ENCODE data around the gene GYS1. TPM values are rescaled to one million over a fixed set of nuclear protein-coding genes. Genes with fewer than 3 reads are reported as not detected.
"Not testable (repeated sequence)": the region's sequence is repeated elsewhere in the genome, so short reads cannot be mapped to it uniquely, and the experiment has no call there.

The GYS1 gene
- total RNA-seq, 1 donor from 2014 or later, result 55.8 TPM

DNA sequence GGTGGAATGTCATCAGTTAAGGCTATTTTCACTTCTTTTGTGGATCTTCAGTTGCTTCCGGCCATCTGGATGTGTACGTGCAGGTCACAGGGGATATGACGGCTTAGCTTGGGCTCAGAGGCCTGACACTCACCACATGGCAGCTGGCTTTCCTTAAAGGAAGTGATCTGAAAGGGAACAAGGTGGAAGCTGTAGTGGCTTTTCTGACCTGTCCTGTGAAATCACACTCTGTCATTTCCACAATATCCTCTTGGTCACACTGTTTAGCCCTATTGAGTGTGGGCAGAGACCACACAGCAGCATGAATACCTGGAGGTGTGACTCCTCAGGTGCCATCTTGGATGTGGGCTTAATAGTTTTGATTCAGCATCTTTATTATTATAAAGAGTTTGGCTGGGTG is 43.0 kb downstream of the GYS1 start:
- intact Hi-C loops (cut with micrococcal nuclease), result no loop called here

DNA sequence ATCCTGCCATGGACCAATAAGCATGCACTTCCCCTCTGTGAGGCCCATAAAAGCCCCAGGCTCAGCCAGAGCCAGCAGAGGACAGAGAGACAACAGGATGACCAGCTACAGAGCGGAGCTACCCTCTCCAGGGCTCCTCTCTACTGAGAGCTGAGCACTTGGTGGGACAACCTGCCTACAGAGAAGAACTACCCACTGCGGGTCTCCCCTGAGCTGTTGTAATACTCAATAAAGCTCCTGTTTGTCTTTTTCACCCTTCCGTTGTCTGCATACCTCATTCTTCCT is 45.9 kb downstream of the GYS1 start:
- intact Hi-C loops (cut with micrococcal nuclease), result no loop called here

DNA sequence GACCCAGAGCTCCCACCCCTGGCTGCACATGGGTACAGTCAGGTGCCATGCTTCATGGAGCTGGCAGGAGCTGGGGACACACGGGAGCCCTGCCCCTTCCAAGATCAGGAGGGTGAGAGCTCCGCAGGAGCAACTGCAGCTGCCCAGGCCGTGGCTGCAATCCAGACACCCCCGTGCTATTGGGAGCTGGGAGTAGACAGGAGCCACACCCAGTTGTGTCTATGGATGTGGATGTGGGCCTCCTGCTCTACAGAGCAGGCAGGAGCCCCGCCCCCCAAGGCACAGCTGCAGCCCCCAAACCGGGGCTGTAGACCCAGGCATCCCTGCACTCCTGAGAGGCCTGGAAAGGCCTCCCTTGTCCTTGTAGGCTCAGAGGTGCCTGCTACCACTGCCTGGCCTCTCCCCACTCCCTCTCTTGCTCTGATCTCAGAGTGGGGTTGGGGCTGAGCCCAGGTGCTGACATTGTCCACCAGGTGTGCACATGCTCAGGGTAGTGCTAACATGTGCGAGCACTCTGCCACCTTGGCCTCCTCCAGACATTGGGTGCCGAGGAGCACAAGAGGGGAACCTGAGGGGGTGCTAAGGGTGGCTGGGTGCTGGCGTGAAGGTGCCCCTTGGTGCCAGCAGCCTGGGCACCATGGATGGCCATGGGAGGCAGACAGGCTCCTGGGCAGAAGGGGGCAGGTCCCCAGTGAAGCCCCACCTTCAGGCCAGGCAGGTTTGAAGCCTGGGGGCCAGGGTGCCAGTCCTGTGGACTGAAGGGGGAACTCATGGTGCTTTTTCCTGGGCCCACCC is 46.4 kb downstream of the GYS1 start:
- intact Hi-C loops (cut with micrococcal nuclease), result no loop called here

DNA sequence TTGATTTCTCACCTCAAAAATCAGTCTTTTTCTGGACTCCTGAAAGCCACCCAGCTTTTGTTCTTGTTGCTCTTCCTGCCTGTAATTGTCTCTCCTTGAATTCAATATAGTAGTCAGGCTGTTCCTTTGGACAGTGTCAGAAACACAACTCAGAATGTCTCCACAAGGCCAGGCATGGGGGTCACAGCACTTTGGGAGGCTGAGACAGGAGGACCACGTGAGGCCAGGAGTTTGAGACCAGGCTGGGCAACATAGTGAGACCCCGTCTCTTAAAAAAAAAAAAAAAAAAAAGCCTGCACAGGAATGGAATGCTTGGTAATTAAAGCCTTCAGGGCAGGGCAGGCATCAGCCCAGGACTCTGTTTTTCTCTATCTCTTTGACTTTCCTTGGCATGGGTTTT is 47.3 kb downstream of the GYS1 start:
- intact Hi-C loops (cut with micrococcal nuclease), result no loop called here

DNA sequence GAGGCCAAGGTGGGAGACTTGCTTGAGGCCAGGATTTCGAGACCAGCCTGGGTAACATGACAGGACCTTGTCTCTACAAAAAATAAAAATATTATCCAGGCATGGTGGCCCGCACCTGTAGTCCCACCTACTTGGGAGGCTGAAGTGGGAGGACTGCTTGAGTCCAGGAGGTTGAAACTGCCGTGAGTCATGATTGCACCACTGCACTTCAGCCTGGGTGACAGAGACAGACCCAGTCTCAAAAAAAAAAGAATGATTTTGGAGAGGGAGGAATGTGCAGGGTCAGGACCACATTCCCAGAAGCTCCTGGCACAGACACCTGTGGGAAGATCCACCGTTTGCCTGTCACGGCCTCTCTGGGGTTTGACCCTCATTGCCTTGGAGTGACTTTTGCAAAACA is 47.7 kb downstream of the GYS1 start:
- intact Hi-C loops (cut with micrococcal nuclease), result no loop called here

DNA sequence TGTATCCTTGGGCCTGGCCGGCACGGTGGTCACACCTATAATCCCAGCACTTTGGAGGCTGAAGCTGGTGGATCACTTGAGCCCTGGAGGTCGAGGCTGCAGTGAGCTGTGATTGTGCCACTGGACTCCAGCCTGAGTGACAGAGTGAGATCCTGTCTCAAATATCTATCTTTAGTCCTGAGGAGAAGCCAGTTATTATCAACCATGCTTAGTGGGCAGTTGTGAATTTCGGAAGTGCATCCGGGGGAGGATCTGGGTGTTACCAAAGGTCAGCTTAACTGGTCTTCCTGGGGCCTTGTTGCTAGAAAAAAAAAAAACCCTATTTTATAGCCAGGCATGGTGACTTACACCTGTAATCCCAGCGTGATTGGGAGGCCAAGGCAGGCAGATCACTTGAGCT is 50.0 kb downstream of the GYS1 start:
- intact Hi-C loops (cut with micrococcal nuclease), result no loop called here

DNA sequence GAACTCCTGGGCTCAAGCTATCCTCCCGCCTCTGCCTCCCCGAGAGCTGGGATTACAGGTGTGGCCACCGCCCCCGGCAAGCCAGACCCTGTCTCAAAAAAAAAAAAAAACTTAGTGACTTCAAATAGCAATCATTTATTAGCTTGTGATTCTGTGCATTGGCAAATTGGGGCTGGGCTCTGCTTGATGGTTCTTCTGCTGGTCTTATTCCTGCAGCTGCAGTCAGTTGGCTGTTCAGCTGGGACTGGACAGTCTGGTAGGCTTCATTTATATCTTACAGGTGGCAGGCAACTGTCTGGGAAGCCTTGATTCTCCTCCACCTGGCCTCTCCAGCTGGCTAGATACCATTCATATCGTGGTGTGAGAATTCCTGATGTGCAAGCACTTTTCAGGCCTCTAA is 52.2 kb downstream of the GYS1 start:
- intact Hi-C loops (cut with micrococcal nuclease), result no loop called here

DNA sequence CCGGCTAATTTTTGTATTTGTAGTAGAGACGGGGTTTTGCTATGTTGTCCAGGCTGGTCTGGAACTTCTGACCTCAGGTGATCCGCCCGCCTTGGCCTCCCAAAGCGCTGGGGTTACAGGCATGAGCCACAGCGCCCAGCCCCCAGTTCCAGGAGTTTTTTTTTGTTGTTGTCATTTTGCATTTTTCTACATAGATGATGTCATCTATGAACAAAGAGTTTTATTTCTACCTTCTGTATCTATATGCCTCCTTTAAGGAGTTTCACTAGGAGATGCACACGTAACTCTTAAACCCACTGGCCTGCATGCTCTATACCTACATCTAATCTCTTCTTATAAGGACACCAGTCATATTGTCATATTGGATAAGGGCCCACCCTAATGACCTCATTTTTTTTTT is 54.9 kb downstream of the GYS1 start:
- intact Hi-C loops (cut with micrococcal nuclease), result no loop called here

DNA sequence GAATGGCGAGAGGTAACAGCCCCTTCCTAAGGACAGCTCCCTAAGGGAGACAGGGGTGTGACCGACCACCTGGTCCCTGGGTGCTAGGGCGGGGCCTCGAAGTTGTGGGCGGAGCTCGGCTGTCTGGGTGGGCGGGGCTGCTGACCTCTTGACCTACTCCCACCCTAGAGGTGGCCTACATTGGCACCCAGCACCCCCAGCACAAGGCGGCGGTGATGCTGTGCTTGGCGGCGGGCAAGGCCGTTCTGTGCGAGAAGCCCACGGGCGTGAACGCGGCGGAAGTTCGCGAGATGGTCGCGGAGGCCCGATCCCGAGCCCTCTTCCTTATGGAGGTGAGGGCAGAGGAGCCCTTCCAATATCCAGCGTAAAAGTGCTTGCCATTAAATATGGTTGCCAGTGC is 57.2 kb downstream of the GYS1 start:
- intact Hi-C loops (cut with micrococcal nuclease), result no loop called here

DNA sequence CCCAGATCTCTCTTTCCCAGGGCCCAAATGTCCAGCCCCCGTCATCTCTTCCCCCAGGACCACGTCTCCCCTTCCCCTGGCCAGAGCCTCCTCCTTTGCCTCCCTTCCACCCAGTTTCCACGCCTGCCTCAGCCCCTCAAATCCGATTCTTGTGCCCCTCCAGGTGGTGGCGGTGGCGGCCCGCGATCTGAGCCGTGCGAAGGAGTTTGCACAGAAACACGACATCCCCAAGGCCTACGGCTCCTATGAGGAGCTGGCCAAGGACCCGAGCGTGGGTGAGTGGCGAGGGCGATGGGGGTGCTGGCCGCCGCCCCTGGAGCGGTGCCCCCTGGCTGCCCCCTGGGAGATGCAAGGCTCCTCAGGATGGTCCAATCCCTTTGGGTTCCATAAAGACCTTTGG is 58.3 kb downstream of the GYS1 start:
- intact Hi-C loops (cut with micrococcal nuclease), result no loop called here

DNA sequence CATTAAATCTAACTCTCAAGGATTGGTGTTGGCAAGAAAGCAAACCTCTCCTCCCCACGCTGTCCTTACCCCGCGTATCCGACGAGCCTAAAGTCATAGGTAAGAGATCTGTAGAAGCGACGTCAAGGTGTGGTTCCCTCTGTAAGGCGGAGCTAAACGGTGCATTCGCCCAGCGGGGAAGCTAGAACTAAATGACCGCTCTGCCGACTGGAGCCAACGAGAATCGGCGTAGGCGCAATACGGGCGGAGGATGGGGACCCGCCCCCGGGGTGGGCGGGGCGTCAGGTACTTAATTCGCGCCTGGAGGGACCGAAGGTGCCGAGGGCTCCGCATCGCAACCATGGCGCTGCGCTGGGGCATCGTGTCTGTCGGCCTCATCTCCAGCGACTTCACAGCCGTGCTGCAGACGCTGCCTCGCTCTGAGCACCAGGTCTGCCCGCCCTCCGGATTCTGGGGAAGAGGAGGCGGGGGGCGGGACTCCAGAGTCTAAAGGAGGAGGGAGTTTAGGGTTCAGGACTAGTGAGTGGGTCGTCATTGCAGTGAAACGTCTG is 59.7 kb downstream of the GYS1 start, which contains the start of gene DHDH:
Gene DHDH, plus strand, starts transcription at position 318 of the 551 bp plus-strand sequence. Its CDS starts 23 bp downstream, at position 341.
- intact Hi-C loops (cut with micrococcal nuclease), result no loop called here

DNA sequence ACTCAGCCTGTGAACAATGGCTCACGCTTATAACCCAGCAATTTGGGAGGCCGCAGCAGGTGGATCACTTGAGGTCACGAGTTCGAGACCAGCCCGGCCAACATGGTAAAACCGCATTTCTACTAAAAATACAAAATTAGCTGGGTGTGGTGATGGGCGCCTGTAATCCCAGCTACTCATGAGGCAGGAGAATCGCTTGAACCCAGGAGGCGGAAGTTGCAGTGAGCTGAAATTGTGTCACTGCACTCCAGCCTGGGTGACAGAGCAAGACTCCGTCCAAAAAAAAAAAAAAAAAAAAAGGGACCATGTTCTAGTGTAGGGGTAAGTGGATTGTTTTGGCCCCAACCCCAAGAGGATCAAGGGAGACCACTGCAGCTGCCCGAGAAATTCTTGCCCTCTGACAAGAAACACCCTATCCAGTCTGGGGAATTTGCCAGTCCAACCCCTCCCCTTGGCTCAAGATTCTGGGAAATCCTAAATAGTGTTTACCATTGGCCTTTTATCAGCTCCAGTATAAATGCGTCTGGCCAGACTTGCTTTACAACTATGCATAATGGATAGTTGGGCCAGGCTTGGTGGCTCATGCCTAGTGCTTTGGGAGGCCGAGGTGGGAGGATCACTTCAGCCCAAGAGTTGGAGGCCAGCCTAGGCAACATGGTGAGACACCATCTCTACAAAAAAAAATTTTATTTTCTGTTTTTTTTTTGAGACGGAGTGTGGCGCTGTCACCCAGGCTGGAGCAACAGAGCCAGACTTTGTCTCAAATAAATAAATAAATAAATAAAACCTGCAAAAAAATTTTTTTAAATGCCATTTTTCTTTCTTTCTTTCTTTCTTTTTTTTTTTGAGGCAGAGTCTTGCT is 64.7 kb downstream of the GYS1 start:
- intact Hi-C loops (cut with micrococcal nuclease), result loop anchor here (1.0 kb wide), 1 partner anchor 23 kb away; no protein-coding TSS in a partner anchor

DNA sequence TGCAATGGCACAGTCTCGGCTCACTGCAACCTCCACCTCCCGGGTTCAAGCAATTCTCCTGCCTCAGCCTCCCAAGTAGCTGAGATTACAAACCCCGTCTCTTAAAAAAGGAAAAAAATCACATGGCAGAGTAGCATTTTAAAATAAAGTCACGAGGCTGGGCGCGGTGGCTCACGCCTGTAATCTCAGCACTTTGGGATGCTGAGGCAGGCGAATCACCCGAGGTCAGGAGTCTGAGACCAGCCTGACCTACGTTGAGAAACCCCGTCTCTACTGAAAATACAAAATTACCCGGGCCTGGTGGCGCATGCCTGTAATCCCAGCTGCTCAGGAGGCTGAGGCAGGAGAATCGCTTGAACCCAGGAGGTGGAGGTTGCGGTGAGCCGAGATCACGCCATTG is 65.4 kb downstream of the GYS1 start:
- intact Hi-C loops (cut with micrococcal nuclease), result loop anchor here (1.0 kb wide), 1 partner anchor 24 kb away; no protein-coding TSS in a partner anchor

DNA sequence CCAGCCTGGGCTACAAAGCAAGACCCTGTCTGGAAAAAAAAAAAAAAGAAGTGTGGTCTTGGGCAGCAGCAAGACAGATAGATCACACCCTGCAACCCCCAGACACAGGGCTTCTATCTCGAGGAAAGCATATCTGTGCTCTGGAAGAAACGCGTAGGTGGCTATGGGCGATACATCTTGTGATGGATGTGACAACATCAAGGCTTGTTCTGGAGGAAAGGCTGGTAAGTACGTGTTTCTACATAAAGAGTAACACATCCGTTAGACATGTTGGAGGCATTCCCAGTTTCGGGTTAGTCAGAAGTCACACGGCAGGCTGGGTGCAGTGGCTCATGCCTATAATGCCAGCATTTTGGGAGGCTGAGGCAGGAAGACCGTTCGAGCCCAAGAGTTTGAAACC is 66.2 kb downstream of the GYS1 start:
- intact Hi-C loops (cut with micrococcal nuclease), result no loop called here

DNA sequence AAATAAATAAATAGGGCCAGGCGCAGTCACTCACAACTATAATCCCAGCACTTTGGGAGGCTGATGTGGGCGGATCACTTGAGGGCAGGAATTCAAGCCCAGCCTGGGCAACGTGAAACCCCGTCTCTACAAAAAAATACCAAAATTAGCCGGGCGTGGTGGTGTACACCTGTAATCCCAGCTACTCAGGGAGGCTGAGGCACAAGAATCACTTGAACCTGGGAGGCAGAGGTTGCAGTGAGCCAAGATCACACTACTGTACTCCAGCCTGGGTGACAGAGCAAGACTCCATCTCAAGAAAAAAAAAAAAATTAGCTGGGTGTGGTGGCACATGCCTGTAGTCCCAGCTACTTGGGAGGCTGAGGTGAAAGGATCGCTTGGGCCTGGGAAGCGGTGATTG is 67.2 kb downstream of the GYS1 start:
- intact Hi-C loops (cut with micrococcal nuclease), result not testable (repeated sequence)

DNA sequence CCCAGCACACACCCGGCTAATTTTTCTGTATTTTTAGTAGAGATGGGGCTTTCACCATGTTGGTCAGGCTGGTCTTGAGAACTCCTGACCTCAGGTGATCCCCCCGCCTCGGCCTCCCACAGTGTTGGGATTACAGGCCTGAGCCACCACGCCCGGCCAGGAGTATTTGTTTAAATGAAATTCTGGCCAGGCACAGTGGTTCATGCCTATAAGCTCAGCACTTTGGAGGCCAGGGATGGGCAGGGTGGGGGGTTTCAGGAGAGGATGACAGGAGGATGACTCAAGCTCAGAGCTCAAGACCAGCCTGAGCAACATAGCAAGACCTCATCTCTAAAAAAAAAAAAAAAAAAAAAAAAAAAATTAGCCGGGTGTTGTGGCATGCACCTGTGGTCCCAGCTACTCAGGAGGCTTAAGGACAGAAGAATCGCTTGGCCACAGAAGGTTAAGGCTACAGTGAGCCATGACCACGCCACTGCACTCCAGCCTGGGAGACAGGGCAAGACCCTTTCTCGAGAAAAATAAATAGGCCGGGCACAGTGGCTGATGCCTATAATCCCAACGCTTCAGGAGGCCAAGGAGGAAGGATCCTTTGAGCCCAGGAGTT is 67.8 kb downstream of the GYS1 start:
- intact Hi-C loops (cut with micrococcal nuclease), result no loop called here

DNA sequence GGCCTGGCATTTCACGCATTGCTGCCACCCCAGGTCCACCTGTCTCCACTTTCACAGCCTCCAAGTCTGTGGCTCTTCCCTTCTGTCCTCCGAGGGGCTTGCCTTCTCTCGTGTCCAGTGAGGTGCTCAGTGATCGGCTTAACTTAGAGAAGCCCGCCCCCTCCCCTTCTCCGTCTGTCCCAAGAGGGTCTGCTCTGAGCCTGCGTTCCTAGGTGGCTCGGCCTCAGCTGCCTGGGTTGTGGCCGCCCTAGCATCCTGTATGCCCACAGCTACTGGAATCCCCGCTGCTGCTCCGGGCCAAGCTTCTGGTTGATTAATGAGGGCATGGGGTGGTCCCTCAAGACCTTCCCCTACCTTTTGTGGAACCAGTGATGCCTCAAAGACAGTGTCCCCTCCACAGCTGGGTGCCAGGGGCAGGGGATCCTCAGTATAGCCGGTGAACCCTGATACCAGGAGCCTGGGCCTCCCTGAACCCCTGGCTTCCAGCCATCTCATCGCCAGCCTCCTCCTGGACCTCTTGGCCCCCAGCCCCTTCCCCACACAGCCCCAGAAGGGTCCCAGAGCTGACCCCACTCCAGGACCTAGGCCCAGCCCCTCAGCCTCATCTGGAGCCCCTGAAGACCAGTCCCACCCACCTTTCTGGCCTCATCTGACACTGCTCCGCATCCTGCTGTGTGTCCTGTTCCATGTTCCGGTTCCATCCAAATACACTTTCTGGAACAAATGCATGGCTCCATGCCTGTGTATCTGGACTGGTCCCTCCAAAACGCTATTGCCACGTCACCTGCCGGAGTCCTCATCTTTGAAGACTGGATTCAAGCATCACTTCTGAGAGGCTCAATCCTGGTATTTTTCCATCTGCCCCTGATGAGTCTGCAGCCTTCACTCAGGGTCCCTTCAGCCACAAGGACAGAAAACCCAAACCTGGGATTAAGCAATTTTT is 70.3 kb downstream of the GYS1 start:
- intact Hi-C loops (cut with micrococcal nuclease), result no loop called here

DNA sequence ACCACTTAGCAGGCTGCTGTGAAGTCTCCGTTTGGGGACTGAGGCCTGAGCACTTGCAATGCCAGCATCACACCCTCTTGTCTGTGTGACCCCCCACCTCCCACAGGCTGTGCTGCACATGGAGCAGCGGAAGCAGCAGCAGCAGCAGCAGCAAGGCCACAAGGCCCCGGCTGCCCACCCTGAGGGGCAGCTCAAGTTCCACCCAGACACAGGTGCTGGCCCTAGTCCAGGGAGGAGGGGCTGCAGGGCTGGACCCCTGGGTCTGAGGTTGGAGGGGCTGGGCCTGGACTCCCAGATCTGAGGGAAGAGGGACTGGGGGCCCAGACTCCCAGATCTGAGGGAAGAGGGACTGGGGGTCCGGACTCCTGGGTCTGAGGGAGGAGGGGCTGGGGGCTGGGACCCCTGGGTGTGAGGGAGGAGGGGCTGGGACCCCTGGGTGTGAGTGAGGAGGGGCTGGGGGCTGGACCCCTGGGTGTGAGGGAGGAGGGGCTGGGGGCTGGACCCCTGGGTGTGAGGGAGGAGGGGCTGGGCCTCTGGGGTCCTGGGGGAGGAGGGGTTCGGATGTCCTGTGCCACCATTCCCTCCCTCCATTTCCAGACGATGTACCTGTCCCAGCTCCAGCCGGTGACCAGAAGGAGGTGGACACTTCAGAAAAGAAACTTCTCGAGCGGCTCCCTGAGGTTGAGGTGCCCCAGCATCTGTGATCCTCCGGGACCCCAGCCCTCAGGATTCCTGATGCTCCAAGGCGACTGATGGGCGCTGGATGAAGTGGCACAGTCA is 71.2 kb downstream of the GYS1 start:
- intact Hi-C loops (cut with micrococcal nuclease), result no loop called here

DNA sequence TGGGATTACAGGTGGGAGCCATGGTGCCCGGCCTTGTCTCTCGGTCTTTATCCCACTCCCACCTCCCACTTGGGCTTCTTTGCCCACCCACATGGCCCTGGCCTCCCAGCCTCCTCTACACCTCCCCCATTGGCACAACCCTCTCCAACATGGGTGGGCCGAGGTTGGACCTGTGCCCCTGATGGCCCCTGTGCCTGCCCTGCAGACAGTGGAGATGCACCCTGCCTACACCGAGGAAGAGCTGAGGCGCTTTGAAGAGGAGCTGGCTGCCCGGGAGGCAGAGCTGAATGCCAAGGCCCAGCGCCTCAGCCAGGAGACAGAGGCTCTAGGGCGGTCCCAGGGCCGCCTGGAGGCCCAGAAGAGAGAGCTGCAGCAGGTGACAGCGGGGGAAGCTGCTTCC is 72.2 kb downstream of the GYS1 start:
- intact Hi-C loops (cut with micrococcal nuclease), result no loop called here

DNA sequence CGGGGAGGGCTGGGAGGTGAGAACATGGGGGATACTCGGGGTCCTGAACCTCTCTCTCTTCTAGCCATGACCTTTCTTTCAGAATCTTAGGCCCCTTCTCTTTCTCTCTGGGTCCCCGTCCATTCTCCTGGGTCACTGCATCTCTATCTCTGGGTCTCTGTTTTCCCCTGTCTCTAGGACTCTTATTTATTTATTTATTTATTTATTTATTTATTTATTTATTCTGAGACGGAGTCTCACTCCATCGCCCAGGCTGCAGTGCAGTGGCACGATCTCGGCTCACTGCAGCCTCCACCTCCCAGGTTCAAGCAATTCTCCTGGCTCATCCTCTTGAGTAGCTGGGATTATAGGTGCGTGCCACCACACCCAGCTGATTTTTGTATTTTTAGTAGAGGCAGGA is 73.8 kb downstream of the GYS1 start:
- intact Hi-C loops (cut with micrococcal nuclease), result not testable (repeated sequence)
